ENCODE data around the gene ENKD1. TPM values are rescaled to one million over a fixed set of nuclear protein-coding genes. Genes with fewer than 3 reads are reported as not detected.
A peak's percentile ranks its signal among the peaks of the same experiment; 100 is the strongest.

Gene ENKD1
- total and polyA plus RNA-seq, 2 of the 13 experiments (the other 11 are each of a cell fraction or from before 2014, with no cell fraction given) = 10.8 to 20.8 TPM

GRCh38 chr16:67666032-67666551, 458 bp downstream of the ENKD1 start (continued):
- TF ChIP-seq ZNF180 (CRISPR knock-in tag; IDR thresholded peaks at IDR 0.05; ENCODE audit: borderline replicate concordance, low read depth) (no peak), ZBTB3 (CRISPR knock-in tag; IDR thresholded peaks at IDR 0.05; ENCODE audit: borderline replicate concordance, low read depth) (no peak; the same call in 1 of the 2 replicates), ZNF556 (CRISPR knock-in tag; IDR thresholded peaks at IDR 0.05; ENCODE audit: borderline replicate concordance) (no peak), ZNF7 (CRISPR knock-in tag; IDR thresholded peaks at IDR 0.05) (no peak), ZNF816 (CRISPR knock-in tag; IDR thresholded peaks at IDR 0.05; ENCODE audit: borderline replicate concordance) (no peak), RBM22 (optimal IDR thresholded peaks at IDR 0.05; ENCODE audit: low read length) (no peak), ZFP36 (IDR thresholded peaks at IDR 0.05; ENCODE audit: borderline replicate concordance, low read depth, low read length, partially characterized antibody) (no peak), AHDC1 (CRISPR knock-in tag; IDR thresholded peaks at IDR 0.05; ENCODE audit: borderline replicate concordance) (no peak; the same call in 1 of the 2 replicates), ZXDC (CRISPR knock-in tag; IDR thresholded peaks at IDR 0.05) (no peak), DR1 (CRISPR knock-in tag; IDR thresholded peaks at IDR 0.05) (no peak; the same call in 1 of the 2 replicates), PRPF4 (IDR thresholded peaks at IDR 0.05; ENCODE audit: low read depth, low read length, poor library complexity, severe bottlenecking) (no peak), ZNF761 (CRISPR knock-in tag; conservative IDR thresholded peaks at IDR 0.05) (peak; percentile 94), IKZF4 (CRISPR knock-in tag; IDR thresholded peaks at IDR 0.05; ENCODE audit: borderline replicate concordance, low read depth, not compliant biosample characterization) (peak; percentile 18), POGZ (CRISPR knock-in tag; IDR thresholded peaks at IDR 0.05) (peak; percentile 22; the same call in 1 of the 2 replicates), ZNF687 (CRISPR knock-in tag; IDR thresholded peaks at IDR 0.05) (peak; percentile 85), ZNF343 (CRISPR knock-in tag; IDR thresholded peaks at IDR 0.05) (no peak), ZNF30 (CRISPR knock-in tag; IDR thresholded peaks at IDR 0.05) (peak; percentile 83)

Data from HepG2 (cell line).